Esophagus squamous epithelium (tissue), 4 donors: ENCODE results near the gene ESRRA.

Source experiments
- POLR2A ChIP-seq, 4 donors: fragments of 450-650 bp; IDR thresholded peaks; one replicate each; pipeline ENCODE4 v1.6.1; 2017; ENCODE audit warnings: antibody characterized with exemption in 4 of 4, mild to moderate bottlenecking in 4 of 4, moderate library complexity in 3 of 4
- TF ChIP-seq, protein P1 (sequence below), 6 experiments: fragments of 450-650 bp in 4 of 6; fragments of 200-600 bp in 2 of 6; sonication (generic) in 2 of 6; IDR thresholded peaks; one replicate each; pipeline ENCODE4 v1.5.1; 2016 to 2019; ENCODE audit warnings: antibody characterized with exemption in 6 of 6, mild to moderate bottlenecking in 4 of 6, moderate library complexity in 4 of 6

DNA sequence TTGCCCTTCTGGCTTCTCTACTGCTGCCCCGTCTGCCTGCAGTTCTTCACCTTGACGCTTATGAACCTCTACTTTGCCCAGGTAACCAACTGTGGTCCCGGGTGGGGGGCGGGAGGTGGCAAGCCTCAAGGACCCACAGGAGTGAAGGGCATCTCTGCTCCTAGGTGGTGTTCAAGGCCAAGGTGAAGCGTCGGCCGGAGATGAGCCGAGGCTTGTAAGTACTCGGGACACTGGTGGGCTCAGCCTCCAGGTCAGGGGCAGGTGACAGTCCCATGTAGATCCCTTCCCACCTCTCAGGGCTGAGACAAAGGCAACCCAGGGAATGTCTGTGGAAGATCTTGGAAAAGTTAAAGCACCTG, 18.5 kb upstream of the ESRRA start:
- TF ChIP-seq, protein P1, sequence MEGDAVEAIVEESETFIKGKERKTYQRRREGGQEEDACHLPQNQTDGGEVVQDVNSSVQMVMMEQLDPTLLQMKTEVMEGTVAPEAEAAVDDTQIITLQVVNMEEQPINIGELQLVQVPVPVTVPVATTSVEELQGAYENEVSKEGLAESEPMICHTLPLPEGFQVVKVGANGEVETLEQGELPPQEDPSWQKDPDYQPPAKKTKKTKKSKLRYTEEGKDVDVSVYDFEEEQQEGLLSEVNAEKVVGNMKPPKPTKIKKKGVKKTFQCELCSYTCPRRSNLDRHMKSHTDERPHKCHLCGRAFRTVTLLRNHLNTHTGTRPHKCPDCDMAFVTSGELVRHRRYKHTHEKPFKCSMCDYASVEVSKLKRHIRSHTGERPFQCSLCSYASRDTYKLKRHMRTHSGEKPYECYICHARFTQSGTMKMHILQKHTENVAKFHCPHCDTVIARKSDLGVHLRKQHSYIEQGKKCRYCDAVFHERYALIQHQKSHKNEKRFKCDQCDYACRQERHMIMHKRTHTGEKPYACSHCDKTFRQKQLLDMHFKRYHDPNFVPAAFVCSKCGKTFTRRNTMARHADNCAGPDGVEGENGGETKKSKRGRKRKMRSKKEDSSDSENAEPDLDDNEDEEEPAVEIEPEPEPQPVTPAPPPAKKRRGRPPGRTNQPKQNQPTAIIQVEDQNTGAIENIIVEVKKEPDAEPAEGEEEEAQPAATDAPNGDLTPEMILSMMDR (IDR thresholded peaks at IDR 0.05) = no peak
- no peak for TF ChIP-seq POLR2A (IDR thresholded peaks at IDR 0.05)
